GOT3 (cell line): Measurements from ENCODE around the gene CNP.
A peak's percentile ranks its signal among the peaks of the same experiment; 100 is the strongest.
"Not testable (repeated sequence)": the region's sequence is repeated elsewhere in the genome, so short reads cannot be mapped to it uniquely, and the experiment has no call there.

Experiments
- DNase-seq: peaks from one replicate; lab custom pipeline; 2025; ENCODE audit warnings: mixed read lengths; lab: John Stamatoyannopoulos, UW

Gene CNP

DNA sequence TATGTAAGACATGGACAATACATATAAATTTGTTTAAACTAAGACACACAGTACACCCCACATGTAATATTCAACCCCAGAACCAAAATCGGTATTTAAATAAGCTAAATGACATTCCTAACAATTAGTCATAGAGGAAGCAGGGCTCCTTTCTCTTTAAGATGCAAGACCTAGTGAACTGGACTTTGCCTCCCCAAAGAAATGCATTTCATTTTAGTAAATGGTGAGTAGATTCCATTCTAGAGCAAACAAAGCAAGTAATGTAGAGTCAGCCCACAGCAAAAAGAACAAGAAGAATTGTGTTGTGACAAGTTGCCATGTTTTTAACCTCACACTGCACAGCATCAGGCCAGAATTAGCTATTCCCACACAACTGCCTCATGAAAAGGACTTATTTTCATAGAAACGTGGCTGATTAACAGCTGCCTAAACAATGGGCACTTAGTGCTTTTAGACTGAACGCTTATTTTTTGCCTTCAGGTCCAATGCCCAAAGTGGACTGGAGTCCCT lies 36.3 kb downstream of the CNP start:
- DNase-seq = no peak

DNA sequence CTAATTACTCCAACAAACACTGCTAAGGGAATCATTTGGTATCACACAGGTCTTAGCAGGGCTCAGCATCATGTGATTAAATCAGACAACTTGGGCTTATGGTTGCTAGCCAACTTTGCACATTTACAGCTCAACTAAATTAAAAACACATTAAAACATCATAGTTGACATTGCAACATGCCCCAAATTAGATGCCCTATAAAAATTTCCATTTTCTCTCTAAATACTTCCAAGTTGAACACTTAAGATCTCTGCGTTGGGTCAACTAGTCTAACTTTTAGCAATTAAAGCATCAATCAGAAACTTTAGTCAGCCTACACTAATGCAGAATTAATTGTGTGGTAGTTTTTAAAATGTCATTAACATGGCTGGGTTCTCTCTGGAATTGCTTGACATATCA lies 38.6 kb downstream of the CNP start:
- no peak for DNase-seq

DNA sequence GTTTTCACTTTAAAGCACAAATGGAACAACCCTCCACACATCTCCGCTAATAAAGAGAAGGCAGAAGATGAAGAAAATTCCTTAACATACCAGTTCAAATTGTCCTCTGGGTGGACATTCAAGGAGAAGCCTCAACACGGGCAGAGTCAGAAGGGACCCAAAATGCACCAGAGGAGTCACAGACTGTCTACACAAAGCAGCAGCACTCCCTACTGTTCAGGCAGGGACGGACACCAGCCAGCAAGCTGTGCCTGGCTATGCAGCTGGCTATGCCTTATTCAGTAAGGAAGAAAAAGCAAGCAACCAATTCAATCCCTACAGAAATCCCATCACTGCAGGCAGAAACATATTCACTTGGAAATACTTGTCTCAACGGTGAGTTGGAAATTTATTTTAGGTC lies 42.6 kb downstream of the CNP start:
- DNase-seq = no peak

DNA sequence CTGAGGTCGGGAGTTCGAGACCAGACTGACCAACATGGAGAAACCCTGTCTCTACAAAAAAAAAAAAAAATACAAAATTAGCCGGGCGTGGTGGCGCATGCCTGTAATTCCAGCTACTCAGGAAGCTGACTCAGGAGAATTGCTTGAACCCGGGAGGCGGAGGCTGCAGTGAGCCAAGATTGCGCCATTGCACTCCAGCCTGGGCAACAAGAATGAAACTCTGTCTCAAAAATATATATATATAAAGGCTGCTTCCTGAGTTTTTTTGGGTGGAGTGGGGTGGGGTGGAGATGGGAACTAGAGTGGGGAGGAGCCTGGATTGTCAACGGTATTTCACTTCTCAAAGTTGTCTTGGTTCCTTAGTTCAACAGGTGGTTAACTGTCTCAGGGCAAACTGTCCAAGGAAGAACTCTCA lies 43.7 kb downstream of the CNP start:
- DNase-seq = not testable (repeated sequence)

DNA sequence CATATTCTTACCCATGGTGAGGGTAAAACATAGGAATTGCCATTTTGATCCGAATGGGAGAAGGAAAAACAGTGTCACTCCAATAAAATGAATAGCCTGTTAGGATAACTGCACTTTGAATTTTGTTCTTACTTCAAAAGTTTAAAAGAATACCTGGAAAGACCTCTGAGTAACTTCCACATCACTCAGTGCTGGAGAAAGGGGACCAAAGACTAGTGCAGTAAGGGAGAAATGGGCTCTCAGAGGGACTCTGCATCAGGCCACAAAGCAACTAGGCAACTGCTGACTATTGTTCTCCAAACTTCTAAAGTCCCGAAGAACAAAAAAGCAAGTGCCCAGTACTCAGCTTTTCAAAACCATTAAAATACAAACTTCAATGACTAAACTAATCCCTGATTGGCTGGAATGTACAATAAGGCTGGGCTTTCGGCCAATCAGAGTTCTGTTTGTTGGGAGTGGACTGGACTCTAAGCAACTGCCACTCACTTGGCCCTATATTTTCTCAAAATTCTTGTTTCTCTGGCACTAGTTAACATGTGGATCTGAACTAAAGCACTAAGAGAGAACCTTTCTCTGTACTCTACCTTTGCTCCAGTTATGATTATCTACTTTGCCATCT lies 44.4 kb downstream of the CNP start:
- DNase-seq = no peak

DNA sequence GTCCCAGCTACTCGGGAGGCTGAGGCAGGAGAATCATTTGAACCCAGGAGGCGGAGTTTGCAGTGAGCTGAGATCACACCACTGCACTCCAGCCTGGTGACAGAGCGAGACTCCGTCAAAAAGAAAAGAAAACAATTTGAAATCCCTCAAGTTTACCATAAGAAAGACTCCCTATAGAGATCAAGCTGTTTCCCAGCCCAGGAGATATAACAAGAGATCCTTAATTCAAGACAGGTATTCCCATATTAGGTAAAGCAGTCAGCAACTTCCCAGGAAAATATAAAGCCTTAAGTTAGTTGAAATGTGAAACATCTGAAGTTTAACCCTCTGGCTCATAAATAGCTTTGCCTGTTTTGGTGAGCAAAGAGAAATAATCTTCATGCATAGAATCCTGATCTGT lies 45.8 kb downstream of the CNP start:
- DNase-seq = not testable (repeated sequence)

DNA sequence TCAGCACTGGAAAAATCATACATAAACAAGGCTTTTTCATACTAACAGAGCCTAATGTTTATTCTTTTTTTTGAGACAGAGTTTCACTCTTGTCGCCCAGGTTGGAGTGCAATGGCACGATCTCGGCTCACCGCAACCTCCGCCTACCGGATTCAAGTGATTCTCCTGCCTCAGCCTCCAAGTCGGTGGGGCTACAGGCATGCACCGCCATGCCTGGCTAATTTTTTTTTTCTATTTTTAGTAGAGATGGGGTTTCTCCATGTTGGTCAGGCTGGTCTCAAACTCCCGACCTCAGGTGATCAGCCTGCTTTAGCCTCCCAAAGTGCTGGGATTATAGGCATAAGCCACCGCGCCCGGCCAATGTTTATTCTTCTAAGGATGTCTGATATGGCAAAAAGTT lies 47.1 kb downstream of the CNP start:
- not testable (repeated sequence) for DNase-seq

DNA sequence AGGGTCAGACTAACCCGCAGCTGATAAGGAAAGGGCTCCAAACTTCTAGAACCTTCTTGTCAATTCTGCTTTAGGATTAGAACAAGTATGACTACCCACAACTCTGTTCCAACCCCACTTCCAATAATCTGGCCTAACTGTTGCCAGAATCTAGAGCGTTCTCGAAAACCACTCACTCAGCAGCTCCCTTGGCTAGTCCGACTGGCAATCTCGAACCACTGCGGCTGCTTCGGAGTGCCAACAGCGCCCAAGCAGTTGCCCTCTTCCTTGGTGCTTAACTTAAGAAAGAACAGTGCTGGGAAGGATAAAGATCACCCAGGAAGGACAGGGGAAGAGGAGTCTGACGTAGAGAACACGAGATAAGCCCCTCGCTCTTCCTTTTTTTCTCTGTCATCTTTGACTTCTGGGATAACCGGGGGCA lies 49.8 kb downstream of the CNP start:
- no peak for DNase-seq

DNA sequence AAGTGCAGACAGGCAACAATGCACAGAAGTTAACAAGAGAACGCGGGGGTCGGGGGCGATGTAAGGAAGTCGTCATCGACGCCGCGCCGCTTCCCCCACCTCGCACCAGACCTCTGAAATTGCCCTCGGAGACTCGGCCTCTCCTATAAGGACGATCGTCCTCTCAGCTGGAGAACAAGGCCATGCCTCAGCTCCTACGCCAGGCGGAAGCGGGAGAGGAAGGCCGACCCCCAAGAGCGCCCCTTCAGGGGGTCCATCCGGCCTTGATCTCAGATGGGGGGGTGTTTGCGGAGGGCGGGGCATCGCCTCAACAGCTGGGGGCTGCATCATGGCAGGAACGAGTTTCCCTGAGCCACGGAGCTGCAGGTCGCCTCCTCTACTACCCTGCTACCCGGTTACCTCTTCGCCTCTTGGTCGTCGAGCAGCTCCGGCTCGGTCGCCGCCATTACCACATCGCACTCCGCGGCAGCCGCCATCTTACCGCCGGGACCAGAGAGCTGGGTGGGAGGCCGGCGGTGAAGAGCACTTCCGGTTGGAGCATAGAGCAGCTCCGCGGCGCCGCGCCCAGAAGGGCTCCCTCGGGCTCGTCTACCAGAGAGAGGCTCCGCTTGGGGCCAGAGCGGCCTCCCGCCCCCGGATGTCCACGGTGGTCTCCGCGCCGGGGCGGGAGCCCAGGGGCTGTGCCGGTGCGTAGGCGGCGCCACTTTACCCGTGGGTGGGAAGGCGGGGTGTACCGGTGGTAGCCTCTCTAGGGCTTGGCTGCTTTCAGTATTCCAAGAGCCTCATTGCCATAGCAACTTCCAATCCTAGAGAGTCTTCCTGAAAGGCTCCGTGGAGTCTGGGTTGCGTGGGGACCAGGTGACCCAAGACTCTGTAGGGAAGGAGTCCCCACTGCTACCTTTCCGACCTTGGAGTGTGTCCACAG lies 50.6 kb downstream of the CNP start, which contains the start of gene DNAJC7:
DNAJC7 (minus strand) TSS at position 499 of the 925 bp plus-strand sequence; CDS start at position 476, 23 bp downstream.
- DNase-seq = peak; percentile 56

DNA sequence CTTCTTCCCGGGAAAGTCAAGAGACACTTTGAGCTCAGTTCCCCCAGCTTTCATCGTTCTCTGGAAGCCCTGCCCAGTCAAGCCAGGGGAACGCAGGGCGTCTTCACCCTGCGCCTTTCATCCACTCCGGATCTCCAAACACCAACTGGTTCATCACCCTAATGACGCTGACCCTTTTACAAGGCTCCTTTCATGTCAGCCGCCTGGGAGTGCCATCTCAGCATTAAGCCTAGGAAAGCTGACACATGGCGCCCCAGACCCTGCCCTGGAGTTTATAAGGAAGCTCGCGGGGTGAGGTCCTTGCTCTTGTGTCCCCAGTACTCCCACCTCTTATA lies 51.2 kb downstream of the CNP start:
- no peak for DNase-seq

DNA sequence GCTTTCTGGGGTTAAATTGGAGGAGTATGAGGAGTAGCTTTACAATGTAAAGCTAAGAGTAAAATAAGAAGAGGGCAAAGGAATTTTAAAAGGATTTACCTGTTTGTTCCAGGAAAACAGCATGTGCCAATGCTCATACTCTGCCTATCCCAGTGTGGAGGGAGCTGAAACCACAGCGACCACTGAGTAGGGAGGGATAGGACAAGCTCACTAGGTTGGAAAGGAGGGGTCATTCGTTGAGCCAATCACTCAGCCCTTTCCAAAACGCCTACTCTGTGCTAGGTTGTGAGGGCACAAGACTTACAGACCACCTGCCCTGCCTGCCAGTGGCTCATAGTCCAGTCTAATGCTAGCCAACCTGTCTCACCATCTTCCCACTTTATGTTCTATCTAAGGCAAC lies 51.7 kb downstream of the CNP start:
- no peak for DNase-seq

DNA sequence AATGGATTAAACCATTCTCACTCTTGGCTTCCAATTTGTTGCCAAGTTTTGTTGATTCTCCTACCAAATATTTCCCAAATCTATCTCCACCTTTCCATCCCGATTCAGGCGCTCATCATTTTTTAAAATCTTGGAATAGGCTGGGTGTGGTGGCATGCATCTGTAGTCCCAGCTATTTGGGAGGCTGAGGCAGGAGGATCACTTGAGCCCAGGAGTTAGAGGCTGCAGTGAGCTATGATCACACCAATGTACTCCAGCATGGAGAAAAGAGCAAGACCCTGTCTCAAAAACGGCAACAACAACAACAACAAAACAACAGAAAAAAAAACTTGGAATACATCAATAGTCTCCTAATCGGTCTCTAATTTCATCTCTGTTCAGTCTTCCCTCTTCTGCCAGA lies 52.4 kb downstream of the CNP start:
- DNase-seq = no peak

DNA sequence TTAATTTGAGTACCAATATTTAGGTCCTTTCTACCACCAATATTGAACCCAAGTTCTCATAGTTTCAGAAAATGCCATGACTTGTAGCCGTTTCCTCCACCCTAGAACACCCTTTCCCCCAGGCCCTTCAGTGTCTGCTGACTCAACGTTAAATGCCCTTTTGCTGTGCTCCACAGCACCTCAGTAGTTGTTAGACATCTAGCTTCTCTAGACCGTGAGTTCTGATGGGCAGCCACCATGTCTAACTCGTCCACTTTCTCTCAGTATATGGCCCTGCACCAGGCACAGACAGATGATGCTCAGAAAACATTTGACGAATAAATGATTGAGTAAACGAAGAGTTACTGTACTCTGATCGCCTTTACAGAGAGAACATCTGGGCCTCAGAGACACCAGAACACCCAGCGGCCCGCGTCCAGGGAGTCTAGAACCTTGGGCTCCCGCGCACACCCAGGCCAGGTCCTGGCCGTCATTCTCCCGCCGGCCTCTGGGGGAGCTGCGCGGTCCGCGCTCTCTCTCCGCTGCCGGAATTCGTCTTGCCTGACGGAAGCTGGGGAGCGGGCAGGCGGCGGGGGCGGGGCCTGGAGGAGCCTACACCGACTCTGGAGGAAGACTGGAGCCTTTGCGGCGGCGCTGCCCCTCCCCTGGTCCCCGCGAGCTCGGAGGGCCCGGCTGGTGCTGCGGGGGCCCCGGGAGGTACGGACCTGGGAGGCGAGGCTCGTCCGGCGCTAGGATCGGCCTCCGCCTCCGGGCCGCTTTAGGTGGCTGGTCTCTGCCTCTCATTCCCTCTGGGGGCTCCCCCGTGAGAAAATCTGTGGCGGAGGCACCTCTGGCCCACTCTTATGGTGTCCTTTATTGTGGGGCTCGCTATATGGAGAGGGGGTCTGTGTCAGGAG lies 53.2 kb downstream of the CNP start, which contains the start of gene NKIRAS2:
NKIRAS2 (plus strand) TSS at position 582 of the 896 bp plus-strand sequence. CDS start 1,488 bp downstream, outside the sequence.
- DNase-seq = peak; percentile 76

DNA sequence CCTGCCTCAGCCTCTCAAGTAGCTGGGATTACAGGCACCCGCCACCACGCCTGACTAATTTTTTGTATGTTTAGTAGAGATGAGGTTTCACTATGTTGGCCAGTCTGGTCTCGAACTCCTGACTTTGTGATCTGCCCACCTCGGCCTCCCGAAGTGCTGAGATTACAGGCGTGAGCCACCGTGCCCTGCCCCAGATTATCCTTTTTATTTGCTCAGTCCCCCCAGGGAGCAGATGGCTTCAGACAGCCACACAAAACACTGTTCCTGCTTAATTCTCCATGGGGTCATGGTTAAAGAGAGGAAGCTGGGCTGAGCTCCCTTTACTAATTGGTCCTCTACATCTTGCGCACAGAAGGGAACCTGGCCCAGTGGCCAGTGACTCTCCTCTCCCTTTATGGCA lies 54.2 kb downstream of the CNP start:
- DNase-seq = not testable (repeated sequence)

DNA sequence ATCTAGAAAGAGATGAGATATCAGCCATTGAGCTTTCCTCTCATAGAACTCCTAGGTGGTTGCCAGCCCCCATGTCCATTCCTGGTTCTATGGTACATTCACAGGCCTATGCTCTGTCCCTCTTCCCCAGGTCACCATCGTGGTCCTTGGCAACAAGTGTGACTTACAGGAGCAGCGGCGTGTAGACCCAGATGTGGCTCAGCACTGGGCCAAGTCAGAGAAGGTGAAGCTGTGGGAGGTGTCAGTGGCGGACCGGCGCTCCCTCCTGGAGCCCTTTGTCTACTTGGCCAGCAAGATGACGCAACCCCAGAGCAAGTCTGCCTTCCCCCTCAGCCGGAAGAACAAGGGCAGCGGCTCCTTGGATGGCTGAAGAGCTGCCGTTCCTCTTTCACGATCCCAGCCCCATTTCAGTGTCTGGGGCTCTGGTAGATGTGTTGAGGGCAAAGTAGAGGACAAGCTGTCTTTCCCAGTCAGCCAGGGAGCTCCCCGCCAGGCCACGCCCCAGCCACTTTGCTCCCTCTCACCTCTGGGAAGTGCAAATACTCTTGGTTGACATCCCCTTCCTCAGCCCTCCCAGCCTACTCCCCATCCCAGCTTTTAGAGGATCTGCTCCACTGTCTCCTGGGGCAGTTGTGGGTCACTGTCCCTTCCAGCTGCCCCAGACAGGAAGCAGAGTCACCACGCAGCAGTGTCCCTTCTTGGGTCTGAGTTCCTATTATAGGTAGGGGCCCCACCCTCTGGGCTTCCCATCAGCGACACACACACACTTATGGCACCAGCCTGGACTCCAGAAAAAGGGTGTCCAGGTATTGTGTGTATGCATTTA lies 57.1 kb downstream of the CNP start:
- DNase-seq = no peak

DNA sequence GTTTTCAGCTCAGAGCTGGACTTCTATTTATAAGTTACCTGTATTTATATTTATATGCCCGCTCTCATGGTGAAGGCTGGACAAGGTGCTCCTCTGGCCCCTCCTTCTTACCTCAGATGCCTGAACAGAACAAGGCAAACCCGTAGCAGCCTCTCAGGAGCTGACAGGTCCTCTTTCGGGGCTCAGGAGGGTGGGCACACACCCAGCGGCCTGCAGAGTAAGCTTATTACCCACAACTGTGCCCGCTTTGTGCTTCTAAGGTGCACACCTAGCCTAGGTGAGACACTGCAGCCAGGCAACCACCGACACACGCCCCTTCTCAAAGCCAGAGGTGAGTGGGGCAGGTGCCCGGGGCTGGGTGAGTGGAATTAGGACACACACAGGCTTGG lies 58.6 kb downstream of the CNP start:
- DNase-seq = no peak

DNA sequence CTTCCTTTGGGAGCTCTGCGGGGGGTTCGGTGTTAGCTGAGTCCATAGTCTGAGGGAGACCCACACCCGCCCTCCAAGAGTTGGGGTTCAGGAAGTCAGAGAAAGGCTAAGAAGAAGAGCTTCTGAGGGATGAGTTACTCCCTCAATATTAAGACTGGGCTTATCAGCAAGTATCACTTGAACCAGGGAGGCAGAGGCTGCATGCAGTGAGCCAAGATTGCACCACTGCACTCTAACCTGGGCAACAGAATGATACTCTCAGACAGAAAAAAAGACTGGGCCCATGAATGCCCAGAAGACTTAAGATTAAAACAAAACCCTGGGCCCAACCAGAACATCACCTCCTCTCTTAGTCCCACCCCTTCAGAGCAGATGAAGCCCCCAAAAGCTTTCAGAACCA lies 59.3 kb downstream of the CNP start:
- DNase-seq = no peak

DNA sequence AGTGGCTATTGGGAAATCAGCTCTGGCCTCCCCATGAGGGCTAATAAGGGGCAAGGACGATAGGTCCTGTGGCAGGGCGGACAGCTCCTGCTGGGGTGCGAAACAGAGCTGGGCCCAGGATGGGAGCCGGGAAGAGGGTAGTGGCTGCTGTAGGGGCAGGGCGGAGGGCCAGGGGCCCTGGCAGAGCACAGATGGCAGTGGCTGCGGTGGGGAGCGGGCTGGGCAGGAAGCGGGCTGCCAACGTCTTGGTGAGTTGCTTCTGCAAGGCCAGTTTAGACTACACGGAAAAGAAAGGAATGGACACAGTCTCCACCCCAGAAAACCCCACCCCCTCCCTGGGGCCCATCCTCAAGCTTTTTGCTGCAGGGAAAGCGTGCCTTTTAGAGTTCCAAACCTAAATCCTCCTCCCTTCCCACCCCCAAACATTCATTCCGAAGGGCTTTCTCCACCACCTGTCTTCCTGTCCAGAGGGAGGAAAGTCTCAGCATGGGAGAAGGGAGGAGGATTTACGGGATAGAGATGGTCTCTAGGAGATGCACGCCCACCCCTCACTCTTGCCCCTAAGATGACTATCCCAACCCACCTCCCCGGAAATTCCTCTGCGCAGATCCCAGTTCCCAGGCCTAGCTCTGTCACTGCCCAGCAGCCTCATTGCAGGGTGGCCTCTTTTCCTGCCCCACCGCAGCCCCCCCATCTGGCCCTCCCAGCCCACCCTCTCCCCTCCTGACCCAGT lies 60.4 kb downstream of the CNP start:
- DNase-seq = no peak
